H1 (cell line): ENCODE measurements around the gene CHCHD6. TPM values are rescaled to one million over a fixed set of nuclear protein-coding genes. Genes with fewer than 3 reads are reported as not detected.

ENCODE experiments used
- CTCF ChIA-PET: fragments of 300-600 bp; sonication (Branson Sonifier 250); formaldehyde crosslinking; loops from one replicate; lab custom pipeline; 2021; ENCODE audit not compliant: partially characterized antibody; lab: Charles Lee
- POLR2A ChIA-PET: fragments of 300-600 bp; sonication (Branson Sonifier 250); formaldehyde crosslinking; loops from one replicate; lab custom pipeline; 2021; ENCODE audit warnings: inconsistent platforms; ENCODE audit not compliant: partially characterized antibody; lab: Charles Lee
- DNase-seq, 2 experiments: peaks; one replicate each; pipeline versions ENCODE4 v3.0.0 to v3.0.0-alpha.2; 2010 to 2022; ENCODE audit warnings: low spot score in 2 of 2, low read depth in 1 of 2, mixed read lengths in 1 of 2
- FAIRE-seq: peaks from 2 replicates; lab custom pipeline; 2011; peaks lifted over from hg19 to GRCh38; lab: Jason Lieb, UNC
- H2AFZ ChIP-seq: 2 replicates; pipeline ENCODE4 v1.8.1; 2012; ENCODE audit warnings: low read length, inconsistent platforms
- H2AK5ac ChIP-seq: 2 replicates; pipeline ENCODE4 v1.6.1; 2013; ENCODE audit warnings: low read depth, low read length
- H2BK120ac ChIP-seq: replicated peaks from 2 replicates; pipeline ENCODE3; 2013; ENCODE audit warnings: low read depth, low read length, inconsistent platforms
- H2BK12ac ChIP-seq: 2 replicates; pipeline ENCODE4 v1.6.1; 2013; ENCODE audit warnings: low read depth, low read length
- H2BK15ac ChIP-seq: 2 replicates; pipeline ENCODE4 v1.6.1; 2013; ENCODE audit warnings: low read length
- H2BK20ac ChIP-seq: 2 replicates; pipeline ENCODE4 v1.6.1; 2013; ENCODE audit warnings: low read length
- H2BK5ac ChIP-seq: 2 replicates; pipeline ENCODE4 v1.6.1; 2013; ENCODE audit warnings: low read depth, low read length
- H3K14ac ChIP-seq: 2 replicates; pipeline ENCODE4 v1.6.1; 2013; ENCODE audit warnings: inconsistent platforms; ENCODE audit not compliant: insufficient read length
- H3K18ac ChIP-seq: 2 replicates; pipeline ENCODE4 v1.6.1; 2013; ENCODE audit warnings: low read length; ENCODE audit errors: extremely low read depth
- H3K23ac ChIP-seq: 2 replicates; pipeline ENCODE4 v1.6.1; 2013; ENCODE audit warnings: inconsistent platforms; ENCODE audit not compliant: insufficient read length
- H3K23me2 ChIP-seq: 2 replicates; pipeline ENCODE4 v1.6.1; 2013; ENCODE audit warnings: low read depth, low read length
- H3K27ac ChIP-seq: 2 replicates; pipeline ENCODE4 v1.6.1; 2011; ENCODE audit warnings: low read depth, low read length, inconsistent platforms
- H3K27me3 ChIP-seq, 4 experiments: replicated peaks in 1 of 4; 1 replicate in 1 of 4; 2 replicates in 3 of 4; pipeline versions ENCODE4 v1.6.1 to v1.8.1; 2011 to 2013; ENCODE audit warnings: low read length in 3 of 4, mild to moderate bottlenecking in 3 of 4, inconsistent platforms in 2 of 4, mixed read lengths in 2 of 4, moderate library complexity in 1 of 4; ENCODE audit not compliant: control insufficient read depth in 3 of 4, insufficient read depth in 3 of 4; ENCODE audit errors: extremely low read depth in 1 of 4
- H3K36me3 ChIP-seq, 4 experiments: 2 replicates each; pipeline versions ENCODE4 v1.6.1 to v1.8.1; 2011 to 2013; ENCODE audit warnings: mild to moderate bottlenecking in 4 of 4, low read length in 3 of 4, moderate library complexity in 2 of 4, control low read depth in 1 of 4, inconsistent platforms in 1 of 4; ENCODE audit not compliant: insufficient read depth in 4 of 4, control insufficient read depth in 2 of 4
- H3K4ac ChIP-seq: replicated peaks from 2 replicates; pipeline ENCODE3; 2013; ENCODE audit warnings: low read length, low read depth, mixed read lengths, inconsistent platforms; ENCODE audit not compliant: insufficient read length
- H3K4me1 ChIP-seq, 4 experiments: replicated peaks in 1 of 4; 1 replicate in 1 of 4; 2 replicates in 3 of 4; pipeline versions ENCODE4 v1.6.1 to v1.8.1; 2011 to 2013; ENCODE audit warnings: low read length in 3 of 4, inconsistent platforms in 2 of 4, mixed read lengths in 1 of 4; ENCODE audit not compliant: insufficient read depth in 4 of 4, control insufficient read depth in 3 of 4
- H3K4me2 ChIP-seq, 2 experiments: 2 replicates each; pipeline versions ENCODE4 v1.6.1 to v1.8.1; 2011 to 2013; ENCODE audit warnings: low read depth in 2 of 2, low read length in 2 of 2, control low read depth in 1 of 2, inconsistent platforms in 1 of 2, mild to moderate bottlenecking in 1 of 2; ENCODE audit not compliant: insufficient read depth in 1 of 2
- H3K4me3 ChIP-seq, 4 experiments: fragments of 200-600, 300-600 bp in 1 of 4; sonication (generic), shearing (Covaris generic), sonication (Bioruptor Twin) in 1 of 4; 2 replicates each; pipeline versions ENCODE4 v1.5.1 to v1.8.1; 2011 to 2016; ENCODE audit warnings: low read length in 4 of 4, low read depth in 3 of 4, control low read depth in 2 of 4, inconsistent platforms in 2 of 4, mild to moderate bottlenecking in 2 of 4, mixed read lengths in 1 of 4, moderate library complexity in 1 of 4; ENCODE audit not compliant: insufficient read depth in 2 of 4; ENCODE audit errors: extremely low read depth in 1 of 4
- H3K56ac ChIP-seq: replicated peaks from 2 replicates; pipeline ENCODE3; 2013; ENCODE audit warnings: low read depth, mild to moderate bottlenecking, mixed read lengths, low read length, inconsistent platforms; ENCODE audit not compliant: insufficient read length
- H3K79me1 ChIP-seq: 2 replicates; pipeline ENCODE4 v1.6.1; 2013; ENCODE audit warnings: low read depth, low read length, control low read depth
- H3K79me2 ChIP-seq, 2 experiments: 2 replicates each; pipeline versions ENCODE4 v1.6.1 to v1.8.1; 2012 to 2013; ENCODE audit warnings: low read length in 2 of 2, mild to moderate bottlenecking in 2 of 2, inconsistent platforms in 1 of 2; ENCODE audit not compliant: insufficient read depth in 2 of 2, control insufficient read depth in 1 of 2
- H3K9ac ChIP-seq, 4 experiments: replicated peaks in 1 of 4; 1 replicate in 1 of 4; 2 replicates in 3 of 4; pipeline versions ENCODE4 v1.6.1 to v1.8.1; 2011 to 2013; ENCODE audit warnings: low read depth in 3 of 4, low read length in 3 of 4, control low read depth in 2 of 4, mild to moderate bottlenecking in 2 of 4, moderate library complexity in 2 of 4, inconsistent platforms in 1 of 4; ENCODE audit errors: extremely low read depth in 1 of 4
- H3K9me3 ChIP-seq, 2 experiments: 2 replicates each; pipeline versions ENCODE4 v1.6.1 to v1.8.1; 2012 to 2013; ENCODE audit warnings: mild to moderate bottlenecking in 2 of 2, moderate library complexity in 2 of 2, control low read depth in 1 of 2, inconsistent platforms in 1 of 2, low read depth in 1 of 2, low read length in 1 of 2, mixed read lengths in 1 of 2; ENCODE audit not compliant: insufficient read depth in 2 of 2
- H4K20me1 ChIP-seq, 2 experiments: replicated peaks in 1 of 2; 2 replicates each; pipeline versions ENCODE3 to v1.8.1; 2011 to 2013; ENCODE audit warnings: inconsistent platforms in 2 of 2, low read length in 2 of 2, mild to moderate bottlenecking in 1 of 2; ENCODE audit not compliant: insufficient read depth in 2 of 2, control insufficient read depth in 1 of 2
- H4K5ac ChIP-seq: 2 replicates; pipeline ENCODE4 v1.6.1; 2013; ENCODE audit warnings: low read length, low read depth, mixed read lengths, inconsistent platforms; ENCODE audit not compliant: insufficient read length
- H4K8ac ChIP-seq: 2 replicates; pipeline ENCODE4 v1.8.0; 2013; ENCODE audit warnings: mild to moderate bottlenecking, moderate library complexity, low read length, inconsistent platforms; ENCODE audit not compliant: insufficient read depth; ENCODE audit errors: extremely low read depth
- H4K91ac ChIP-seq: replicated peaks from 2 replicates; pipeline ENCODE3; 2013; ENCODE audit warnings: low read length, mixed read lengths, inconsistent platforms; ENCODE audit not compliant: insufficient read length
- CBX5 ChIP-seq: fragments of 300-800, 300-1000 bp; sonication (generic); IDR thresholded peaks from 2 replicates; pipeline ENCODE4 v1.7.1; 2016; ENCODE audit warnings: antibody characterized with exemption, low read length, low read depth
- CTCF ChIP-seq, 3 experiments: IDR thresholded peaks; 1 replicate in 2 of 3; 2 replicates in 1 of 3; pipeline versions ENCODE4 v1.5.1 to v1.6.1; 2011; ENCODE audit warnings: low read length in 3 of 3, mild to moderate bottlenecking in 3 of 3, inconsistent platforms in 2 of 3, low read depth in 1 of 3, moderate library complexity in 1 of 3; ENCODE audit not compliant: insufficient read depth in 1 of 3; ENCODE audit errors: control extremely low read depth in 1 of 3
- JUN ChIP-seq: IDR thresholded peaks from 2 replicates; pipeline ENCODE4 v1.6.1; 2011; ENCODE audit warnings: low read depth, mild to moderate bottlenecking, improper control_type of control experiment, low read length
- NRF1 ChIP-seq: IDR thresholded peaks from 2 replicates; pipeline ENCODE4 v1.6.1; 2011; ENCODE audit warnings: mild to moderate bottlenecking, low read depth, low read length, improper control_type of control experiment
- RAD21 ChIP-seq, 2 experiments: IDR thresholded peaks in 1 of 2; conservative IDR thresholded peaks in 1 of 2; 2 replicates each; pipeline ENCODE4 v1.6.1; 2011; ENCODE audit warnings: low read depth in 2 of 2, low read length in 2 of 2, improper control_type of control experiment in 1 of 2, inconsistent platforms in 1 of 2, mild to moderate bottlenecking in 1 of 2, moderate library complexity in 1 of 2
- SUZ12 ChIP-seq: fragments of 200-600 bp; sonication (generic); IDR thresholded peaks from 2 replicates; pipeline ENCODE4 v1.6.1; 2012; ENCODE audit warnings: mild to moderate bottlenecking, inconsistent platforms, low read length, moderate library complexity, mixed read lengths
- TBP ChIP-seq: IDR thresholded peaks from 2 replicates; pipeline ENCODE4 v1.6.1; 2011; ENCODE audit warnings: low read depth, low read length, improper control_type of control experiment
- WGBS, 2 experiments: shearing (Covaris generic) in 1 of 2; methylation state at CpG; one replicate each; pipeline versions ENCODE4 v1.1.6 to v1.1.7; 2013 to 2015; ENCODE audit warnings: low lambda C conversion rate in 2 of 2, mixed read lengths in 2 of 2, inconsistent platforms in 1 of 2, low coverage in 1 of 2, missing lambda C conversion rate in 1 of 2; ENCODE audit not compliant: insufficient replicate concordance in 2 of 2, insufficient coverage in 1 of 2, insufficient read length in 1 of 2; ENCODE audit errors: extremely low coverage in 1 of 2, missing lambda C conversion rate in 1 of 2; 5-methylcytosine and 5-hydroxymethylcytosine counted together
- polyA plus RNA-seq, 7 experiments: library from polyadenylated mRNA; depleted of rRNA in 3 of 7; stranded (reverse) in 5 of 7; unstranded in 2 of 7; fragments of >200 nt in 5 of 7; fragments of 200-250 nt in 2 of 7; gene quantifications; 1 replicate in 5 of 7; 2 replicates in 1 of 7; 4 replicates in 1 of 7; pipeline versions ENCODE4 v1.2.1 to v1.2.3, GENCODE V29; 2011 to 2013; ENCODE audit warnings: missing spikeins in 2 of 7, mixed read lengths in 2 of 7
- total RNA-seq: library from RNA; stranded (reverse); fragmentation: NEBNext Ultra II Directional; extraction: Animal tissue kit (Norgen Biotek cat#: 25700); gene quantifications from 2 replicates; pipeline ENCODE4 v1.2.1, GENCODE V29; 2021

The CHCHD6 gene
- total and polyA plus RNA-seq, 2 of the 8 experiments (the other 6 are each of a cell fraction or from before 2014, with no cell fraction given): 32.4 to 37.6 TPM

- Histone ChIP-seq H3K4ac (peak overlapping the region; percentile 82), H2BK5ac (peak overlapping the region; percentile 93; the same call in 1 of the 2 replicates), H2BK12ac (peak overlapping the region; percentile 90; the same call in 1 of the 2 replicates), H3K79me1 (peaks cover 15% of the 10 kb centered on the region), H3K4me1 (peaks cover 0 to 20% (median 14%) of the 10 kb centered on the region in 4 experiments; a peak in 6 of 7 replicates), H3K9me3 (no peaks in the 10 kb centered on the region), H2AK5ac (no peak overlapping the region), H4K91ac (peak overlapping the region; percentile 85), H4K8ac (peak overlapping the region; percentile 36; the same call in 1 of the 2 replicates), H2BK20ac (no peak overlapping the region), H2BK120ac (peak overlapping the region; percentile 77), H3K4me2 (peak overlapping the region; percentile 18 to 55; a peak in 2 of 4 replicates), H4K20me1 (peaks cover 7 to 31% of the 10 kb centered on the region in 2 experiments), H3K56ac (no peak overlapping the region), H4K5ac (peak overlapping the region; percentile 68), H3K27me3 (no peaks in the 10 kb centered on the region), H3K36me3 (peaks cover 0 to 3% (median under 1%) of the 10 kb centered on the region in 4 experiments; a peak in 2 of 8 replicates), H3K79me2 (peaks cover 0 to 25% of the 10 kb centered on the region in 2 experiments; a peak in 2 of 4 replicates), H2AFZ (no peak overlapping the region), H3K4me3 (no peak overlapping the region), H3K18ac (peak overlapping the region; percentile 92), H2BK15ac (peak overlapping the region; percentile 98; the same call in 1 of the 2 replicates), H3K23me2 (no peaks in the 10 kb centered on the region), H3K23ac (no peak overlapping the region), H3K9ac (no peak overlapping the region), H3K27ac (0 out of 2 replicates have a peak overlapping the region, but pooled peaks have one; percentile 58), H3K14ac (no peak overlapping the region)
- DNase-seq (peak; percentile 58 to 90), FAIRE-seq (no peak)
- ChIA-PET POLR2A (interaction anchor here (0.7 to 1.1 kb wide), 2 partner anchors 9 to 76 kb away, joined by 3 to 4 read pairs; no protein-coding TSS in a partner anchor), CTCF (interaction anchor here (0.6 to 2.3 kb wide), 24 partner anchors 8 to 455 kb away, joined by 3 to 11 read pairs (median 3); no protein-coding TSS in a partner anchor)
- WGBS, 2 experiments: 53% methylated on average over 23 of the region's 26 CpGs; no CpG with 5 or more reads in 1 of the 2 experiments
- TF ChIP-seq SUZ12: no peak
- peak; percentile 62 to 76 for TF ChIP-seq RAD21 (IDR thresholded peaks at IDR 0.05 in 1 of 2, conservative IDR thresholded peaks at IDR 0.05 in 1 of 2; ENCODE audit: low read depth in 2 of 2, low read length in 2 of 2)
- TF ChIP-seq NRF1: no peak
- no peak for TF ChIP-seq CBX5
- TF ChIP-seq TBP: no peak
- peak in 2 of 3 experiments; percentile 78 to 84; a peak in 3 of 4 replicates for TF ChIP-seq CTCF (IDR thresholded peaks at IDR 0.05; ENCODE audit: control extremely low read depth in 1 of 3, insufficient read depth in 1 of 3, low read depth in 1 of 3, low read length in 3 of 3)
- TF ChIP-seq JUN: no peak
These were observed 298.4 kb downstream of the CHCHD6 start for GRCh38 chr3:127002195-127003174.
